DOHH2 (cell line): ENCODE results near the gene GPSM3.
"Not testable (repeated sequence)": the region's sequence is repeated elsewhere in the genome, so short reads cannot be mapped to it uniquely, and the experiment has no call there.

Source experiments
- H3F3A ChIP-seq: fragments of 200-600 bp; sonication (generic), shearing (Covaris generic); 2 replicates; pipeline ENCODE4 v1.6.0; 2016; ENCODE audit warnings: antibody characterized with exemption, mild to moderate bottlenecking; ENCODE audit not compliant: control insufficient read depth, insufficient read depth
- H3K27ac ChIP-seq: fragments of 200-600 bp; sonication (generic); 2 replicates; pipeline ENCODE4 v1.5.1; 2014; ENCODE audit warnings: low read depth, mild to moderate bottlenecking, low read length, moderate library complexity
- H3K27me3 ChIP-seq: fragments of 200-600 bp; sonication (generic); 2 replicates; pipeline ENCODE4 v1.6.1; 2014; ENCODE audit warnings: mild to moderate bottlenecking, low read length, mixed read lengths; ENCODE audit not compliant: control insufficient read depth
- H3K36me3 ChIP-seq: fragments of 200-600 bp; sonication (generic); 2 replicates; pipeline ENCODE4 v1.6.1; 2014; ENCODE audit warnings: mild to moderate bottlenecking, low read length, moderate library complexity, mixed read lengths; ENCODE audit not compliant: control insufficient read depth
- H3K4me1 ChIP-seq: fragments of 200-600 bp; sonication (generic); 2 replicates; pipeline ENCODE4 v1.6.1; 2014; ENCODE audit warnings: mild to moderate bottlenecking, low read length, mixed read lengths; ENCODE audit not compliant: control insufficient read depth
- H3K4me2 ChIP-seq: fragments of 200-600 bp; sonication (generic); 2 replicates; pipeline ENCODE4 v1.6.0; 2014; ENCODE audit warnings: mild to moderate bottlenecking, low read length, moderate library complexity
- H3K4me3 ChIP-seq: fragments of 200-600 bp; sonication (generic); 2 replicates; pipeline ENCODE4 v1.5.1; 2014; ENCODE audit warnings: mild to moderate bottlenecking, low read length, mixed read lengths
- H3K79me2 ChIP-seq: fragments of 200-600 bp; sonication (generic); 2 replicates; pipeline ENCODE4 v1.6.1; 2014; ENCODE audit warnings: mild to moderate bottlenecking, low read length, mixed read lengths; ENCODE audit not compliant: control insufficient read depth
- H3K9me2 ChIP-seq: fragments of 200-600 bp; sonication (generic); replicated peaks from 2 replicates; pipeline ENCODE4 v1.6.1; 2014; ENCODE audit warnings: mild to moderate bottlenecking, low read length, mixed read lengths; ENCODE audit not compliant: control insufficient read depth
- H3K9me3 ChIP-seq: fragments of 200-600 bp; sonication (generic); 2 replicates; pipeline ENCODE4 v1.6.1; 2014; ENCODE audit warnings: antibody characterized with exemption, low read length, mixed read lengths; ENCODE audit not compliant: control insufficient read depth, insufficient read depth
- H4K20me1 ChIP-seq: fragments of 200-600 bp; sonication (generic); 2 replicates; pipeline ENCODE4 v1.6.0; 2014; ENCODE audit warnings: low read depth, mild to moderate bottlenecking, antibody characterized with exemption, low read length, moderate library complexity; ENCODE audit not compliant: control insufficient read depth, insufficient read depth
- EZH2phosphoT487 ChIP-seq: fragments of 200-600 bp; sonication (generic); IDR thresholded peaks from 2 replicates; pipeline ENCODE4 v1.6.1; 2017; ENCODE audit warnings: borderline replicate concordance, mild to moderate bottlenecking, antibody characterized with exemption, low read length, moderate library complexity, mixed read lengths
- TF ChIP-seq, protein P1 (sequence below): fragments of 200-600 bp; sonication (generic); IDR thresholded peaks from one replicate; pipeline ENCODE4 v1.5.1; 2014; ENCODE audit warnings: antibody characterized with exemption, mild to moderate bottlenecking, low read depth, low read length; ENCODE audit not compliant: poor library complexity, severe bottlenecking

The GPSM3 gene

DNA sequence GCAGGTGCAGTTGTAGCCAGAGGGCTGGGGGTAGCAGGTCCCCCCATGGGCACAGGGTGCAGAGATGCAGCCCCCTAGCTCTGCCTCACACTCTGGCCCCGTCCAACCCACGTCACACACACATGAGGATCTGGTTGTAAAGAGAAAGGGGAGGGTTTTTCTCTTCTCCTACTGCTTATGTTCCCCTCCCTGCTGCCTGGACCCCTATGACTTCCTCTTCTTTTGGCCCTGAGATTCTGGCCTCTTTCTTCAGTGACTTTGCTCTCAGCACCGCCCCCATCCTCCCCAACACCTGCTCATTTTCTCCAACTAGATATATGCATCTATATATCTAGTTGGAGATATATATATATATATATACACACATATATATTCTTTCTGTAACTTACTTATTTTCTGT, 21.7 kb upstream of the GPSM3 start:
- Histone ChIP-seq H3K79me2 (no peaks in the 10 kb centered on the region), H3K9me2 (no peaks in the 10 kb centered on the region), H3K36me3 (no peaks in the 10 kb centered on the region), H3K9me3 (no peaks in the 10 kb centered on the region), H3K4me1 (peaks cover 6% of the 10 kb centered on the region), H3F3A (no peaks in the 10 kb centered on the region), H3K27me3 (no peaks in the 10 kb centered on the region), H4K20me1 (no peaks in the 10 kb centered on the region), H3K4me3 (no peak overlapping the region), H3K4me2 (no peak overlapping the region), H3K27ac (no peak overlapping the region)
- TF ChIP-seq, protein P1, sequence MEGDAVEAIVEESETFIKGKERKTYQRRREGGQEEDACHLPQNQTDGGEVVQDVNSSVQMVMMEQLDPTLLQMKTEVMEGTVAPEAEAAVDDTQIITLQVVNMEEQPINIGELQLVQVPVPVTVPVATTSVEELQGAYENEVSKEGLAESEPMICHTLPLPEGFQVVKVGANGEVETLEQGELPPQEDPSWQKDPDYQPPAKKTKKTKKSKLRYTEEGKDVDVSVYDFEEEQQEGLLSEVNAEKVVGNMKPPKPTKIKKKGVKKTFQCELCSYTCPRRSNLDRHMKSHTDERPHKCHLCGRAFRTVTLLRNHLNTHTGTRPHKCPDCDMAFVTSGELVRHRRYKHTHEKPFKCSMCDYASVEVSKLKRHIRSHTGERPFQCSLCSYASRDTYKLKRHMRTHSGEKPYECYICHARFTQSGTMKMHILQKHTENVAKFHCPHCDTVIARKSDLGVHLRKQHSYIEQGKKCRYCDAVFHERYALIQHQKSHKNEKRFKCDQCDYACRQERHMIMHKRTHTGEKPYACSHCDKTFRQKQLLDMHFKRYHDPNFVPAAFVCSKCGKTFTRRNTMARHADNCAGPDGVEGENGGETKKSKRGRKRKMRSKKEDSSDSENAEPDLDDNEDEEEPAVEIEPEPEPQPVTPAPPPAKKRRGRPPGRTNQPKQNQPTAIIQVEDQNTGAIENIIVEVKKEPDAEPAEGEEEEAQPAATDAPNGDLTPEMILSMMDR, result no peak
- no peak for TF ChIP-seq EZH2phosphoT487

DNA sequence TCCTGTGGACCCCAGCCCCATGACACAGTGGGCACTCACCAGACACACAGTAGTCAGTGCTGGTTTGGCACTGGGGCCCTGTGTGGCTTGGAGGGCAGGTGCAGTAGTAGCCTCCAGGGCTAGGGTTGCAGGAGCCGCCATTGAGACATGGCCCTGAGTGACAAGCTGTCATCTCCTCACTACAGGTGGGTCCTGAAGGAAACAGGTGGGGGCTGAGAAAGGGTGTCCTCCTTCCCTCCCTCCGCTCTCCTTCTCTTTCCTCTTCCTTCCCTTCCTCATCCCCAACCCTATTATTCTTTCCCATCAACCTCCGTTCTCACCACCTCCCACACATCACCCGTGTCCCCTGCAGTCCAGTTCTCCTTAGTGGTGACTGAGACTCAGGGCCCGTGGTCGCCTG, 21.2 kb upstream of the GPSM3 start:
- Histone ChIP-seq H3K4me1 (peaks cover 7% of the 10 kb centered on the region), H3K79me2 (no peaks in the 10 kb centered on the region), H3K9me3 (no peaks in the 10 kb centered on the region), H3K36me3 (no peaks in the 10 kb centered on the region), H3K27me3 (no peaks in the 10 kb centered on the region), H3K27ac (no peak overlapping the region), H3K9me2 (no peaks in the 10 kb centered on the region), H3K4me3 (no peak overlapping the region), H3K4me2 (no peak overlapping the region), H3F3A (no peaks in the 10 kb centered on the region), H4K20me1 (no peaks in the 10 kb centered on the region)
- TF ChIP-seq EZH2phosphoT487, result no peak
- TF ChIP-seq, protein P1, result no peak

DNA sequence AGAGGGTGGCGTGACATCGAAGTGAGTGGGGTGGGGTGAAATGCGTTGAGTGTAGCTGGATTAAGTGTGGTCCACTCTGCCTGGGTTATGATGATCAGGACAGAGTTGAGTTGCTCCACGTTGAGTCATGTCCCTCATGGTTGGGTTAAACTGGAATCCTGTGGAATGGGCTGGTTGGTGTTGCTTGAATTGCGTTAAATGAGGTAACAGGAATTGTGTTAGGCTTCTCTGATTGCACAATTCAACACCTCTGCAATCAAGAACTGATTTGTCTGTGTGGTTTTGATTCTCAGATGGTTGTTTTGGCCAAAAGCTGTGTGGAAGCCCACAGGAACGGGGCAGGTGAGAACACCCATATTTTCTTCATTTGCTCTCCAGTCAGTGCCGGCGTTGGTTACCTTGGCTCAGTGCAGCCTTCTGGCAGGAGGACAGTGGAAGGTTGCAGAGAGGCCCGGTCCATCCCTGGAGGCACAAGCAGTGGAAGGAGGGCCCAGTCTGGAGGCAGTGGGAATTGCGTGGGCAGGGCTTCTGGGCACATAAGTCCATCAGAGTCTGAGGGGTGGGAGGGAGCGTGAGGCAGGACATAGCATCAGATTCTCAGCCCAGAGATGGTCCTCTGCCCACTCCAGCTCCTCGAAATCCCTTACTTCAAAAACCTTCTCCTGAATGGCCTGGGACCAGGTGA, 19.8 kb upstream of the GPSM3 start:
- H4K20me1 ChIP-seq, result no peaks in the 10 kb centered on the region
- H3K27me3 ChIP-seq, result no peaks in the 10 kb centered on the region

DNA sequence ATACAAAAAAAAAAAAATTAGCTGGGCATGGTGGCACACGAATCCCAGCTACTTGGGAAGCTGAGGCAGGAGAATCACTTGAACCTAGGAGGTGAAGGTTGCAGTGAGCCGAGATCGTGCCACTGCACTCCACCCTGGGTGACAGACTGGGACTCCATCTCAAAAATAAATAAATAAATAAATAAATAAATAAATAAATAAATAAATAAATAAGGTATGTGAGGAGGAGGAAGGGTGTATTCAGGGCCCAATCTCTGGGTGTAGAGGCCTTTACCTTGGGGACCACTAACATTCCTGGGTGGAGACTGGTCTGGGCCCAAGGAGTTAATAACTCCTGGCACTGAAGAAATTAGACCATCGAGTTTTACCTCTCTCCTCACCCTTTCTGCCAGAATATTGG, 19.0 kb upstream of the GPSM3 start:
- H3K4me2 ChIP-seq, H3K9me3 ChIP-seq, H3K9me2 ChIP-seq, H3K4me3 ChIP-seq, H4K20me1 ChIP-seq, H3F3A ChIP-seq, H3K36me3 ChIP-seq, H3K27me3 ChIP-seq, H3K27ac ChIP-seq, H3K79me2 ChIP-seq: not testable (repeated sequence)
- peaks cover 18% of the 10 kb centered on the region for H3K4me1 ChIP-seq

More for the DNA sequence above, 19.8 kb upstream of the GPSM3 start:
- H3K9me3 ChIP-seq, result no peaks in the 10 kb centered on the region
- no peak overlapping the region for H3K4me2 ChIP-seq
- TF ChIP-seq EZH2phosphoT487, result no peak
- TF ChIP-seq, protein P1, result no peak
- H3K4me1 ChIP-seq, result peaks cover 18% of the 10 kb centered on the region
- no peaks in the 10 kb centered on the region for H3K9me2 ChIP-seq
- H3K36me3 ChIP-seq, result no peaks in the 10 kb centered on the region
- H3F3A ChIP-seq, result no peaks in the 10 kb centered on the region
- H3K27ac ChIP-seq, result no peak overlapping the region
- H3K79me2 ChIP-seq, result no peaks in the 10 kb centered on the region
- H3K4me3 ChIP-seq, result no peak overlapping the region
